ENCODE results near the gene FSHR.

DNA sequence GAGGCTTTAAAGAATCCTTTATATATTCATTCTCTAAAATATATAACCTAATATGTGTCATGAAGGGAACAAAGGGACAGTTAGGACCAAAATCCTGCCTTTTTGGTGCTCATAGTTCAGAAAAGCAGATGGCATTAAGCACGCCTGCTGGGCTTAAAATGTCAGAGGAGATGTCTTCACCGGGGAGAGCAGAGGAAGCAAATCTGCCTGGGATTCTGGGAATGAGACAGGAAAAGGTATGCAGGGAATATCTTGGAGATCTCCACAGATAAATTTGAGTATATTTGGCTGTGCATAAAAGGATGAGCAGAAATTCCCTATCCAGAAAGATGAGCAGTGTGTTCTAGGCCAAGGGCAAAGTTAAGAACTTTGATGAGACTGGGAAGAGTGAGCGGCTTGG lies 45.5 kb downstream of the FSHR start:
- TF ChIP-seq, protein P1, sequence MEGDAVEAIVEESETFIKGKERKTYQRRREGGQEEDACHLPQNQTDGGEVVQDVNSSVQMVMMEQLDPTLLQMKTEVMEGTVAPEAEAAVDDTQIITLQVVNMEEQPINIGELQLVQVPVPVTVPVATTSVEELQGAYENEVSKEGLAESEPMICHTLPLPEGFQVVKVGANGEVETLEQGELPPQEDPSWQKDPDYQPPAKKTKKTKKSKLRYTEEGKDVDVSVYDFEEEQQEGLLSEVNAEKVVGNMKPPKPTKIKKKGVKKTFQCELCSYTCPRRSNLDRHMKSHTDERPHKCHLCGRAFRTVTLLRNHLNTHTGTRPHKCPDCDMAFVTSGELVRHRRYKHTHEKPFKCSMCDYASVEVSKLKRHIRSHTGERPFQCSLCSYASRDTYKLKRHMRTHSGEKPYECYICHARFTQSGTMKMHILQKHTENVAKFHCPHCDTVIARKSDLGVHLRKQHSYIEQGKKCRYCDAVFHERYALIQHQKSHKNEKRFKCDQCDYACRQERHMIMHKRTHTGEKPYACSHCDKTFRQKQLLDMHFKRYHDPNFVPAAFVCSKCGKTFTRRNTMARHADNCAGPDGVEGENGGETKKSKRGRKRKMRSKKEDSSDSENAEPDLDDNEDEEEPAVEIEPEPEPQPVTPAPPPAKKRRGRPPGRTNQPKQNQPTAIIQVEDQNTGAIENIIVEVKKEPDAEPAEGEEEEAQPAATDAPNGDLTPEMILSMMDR (IDR thresholded peaks at IDR 0.05) = no peak
- no peak for TF ChIP-seq EZH2phosphoT487 (IDR thresholded peaks at IDR 0.05)
- TF ChIP-seq EZH2 (IDR thresholded peaks at IDR 0.05) = no peak
